Subcutaneous abdominal adipose tissue (tissue), 5 donors: ENCODE results near the gene CTXN2.

ENCODE experiments used
- H3K27ac ChIP-seq: one replicate; pipeline ENCODE4 v1.7.0; 2013; ENCODE audit warnings: low read depth, mild to moderate bottlenecking, inconsistent platforms, low read length, moderate library complexity
- H3K27me3 ChIP-seq, 5 donors: one replicate each; pipeline ENCODE4 v1.7.0; 2013; ENCODE audit warnings: low read length in 5 of 5, inconsistent platforms in 1 of 5; ENCODE audit not compliant: control insufficient read depth in 5 of 5, insufficient read depth in 4 of 5
- H3K36me3 ChIP-seq, 5 donors: one replicate each; pipeline ENCODE4 v1.7.0; 2013; ENCODE audit warnings: low read length in 5 of 5; ENCODE audit not compliant: control insufficient read depth in 5 of 5, insufficient read depth in 5 of 5
- H3K4me1 ChIP-seq, 5 donors: one replicate each; pipeline ENCODE4 v1.7.0; 2013; ENCODE audit warnings: low read length in 5 of 5, mild to moderate bottlenecking in 3 of 5, moderate library complexity in 1 of 5; ENCODE audit not compliant: control insufficient read depth in 5 of 5, insufficient read depth in 5 of 5
- H3K4me3 ChIP-seq, 5 donors: one replicate each; pipeline ENCODE4 v1.7.0; 2013; ENCODE audit warnings: low read length in 5 of 5, low read depth in 1 of 5
- H3K9ac ChIP-seq, 5 donors: one replicate each; pipeline ENCODE4 v1.7.0; 2013; ENCODE audit warnings: low read length in 5 of 5, mild to moderate bottlenecking in 4 of 5, moderate library complexity in 3 of 5
- H3K9me3 ChIP-seq, 5 donors: one replicate each; pipeline ENCODE4 v1.7.0; 2013; ENCODE audit warnings: low read length in 5 of 5; ENCODE audit not compliant: control insufficient read depth in 5 of 5
- donor health status: healthy.
- donor health status: healthy.
- donor health status: healthy.
- donor health status: healthy.
- donor health status: healthy.

Gene CTXN2

DNA sequence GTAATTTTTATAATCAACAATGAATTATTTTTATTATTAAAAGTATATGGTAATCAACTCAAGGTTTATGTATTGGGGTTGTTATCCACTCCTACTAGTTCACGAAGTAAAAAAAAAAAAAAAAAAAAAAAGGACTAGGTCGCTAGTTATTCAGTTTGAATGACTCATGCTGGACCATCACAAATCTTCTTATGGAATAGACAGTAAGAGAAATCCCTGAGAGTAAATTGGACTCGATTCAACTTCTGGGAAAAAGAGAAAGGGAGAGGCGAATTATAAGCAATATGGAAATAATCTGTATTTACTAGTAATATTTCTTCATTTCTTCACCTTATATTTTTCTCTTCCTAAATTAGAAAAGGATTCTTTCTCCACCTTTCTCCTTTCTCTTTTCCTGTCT, 15.4 kb upstream of the CTXN2 start:
- no peak overlapping the region for H3K27ac ChIP-seq
- H3K9ac ChIP-seq = no peak overlapping the region
- H3K4me3 ChIP-seq = no peak overlapping the region
- H3K9me3 ChIP-seq = no peaks in the 10 kb centered on the region
- no peaks in the 10 kb centered on the region for H3K36me3 ChIP-seq
- H3K27me3 ChIP-seq = peaks cover 0 to under 1% (median 0%) of the 10 kb centered on the region in 5 donors
- H3K4me1 ChIP-seq = peaks cover 0 to 18% (median 6%) of the 10 kb centered on the region in 5 donors

DNA sequence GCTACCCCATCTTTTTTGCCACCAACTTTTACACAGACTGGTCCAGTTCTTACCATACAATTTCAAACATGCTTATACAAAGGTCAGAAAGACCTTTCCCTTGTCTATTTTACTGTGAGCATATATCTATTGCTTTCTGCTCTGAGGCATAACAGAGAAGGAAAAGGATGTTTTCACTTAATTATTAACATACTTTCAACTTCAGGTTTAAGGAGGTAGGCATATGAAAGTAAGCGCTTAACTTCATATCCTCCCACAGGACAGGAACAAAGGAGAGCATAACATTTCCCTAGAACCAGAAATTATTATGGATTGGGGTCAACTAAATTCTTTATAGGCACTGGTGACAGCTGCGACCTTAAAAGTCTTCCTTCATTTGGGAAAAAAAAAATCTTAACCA, 14.5 kb upstream of the CTXN2 start:
- peak overlapping the region in 3 of 5 donors; percentile 45 to 72 (median 63) for H3K4me3 ChIP-seq
- H3K9me3 ChIP-seq = no peaks in the 10 kb centered on the region
- no peaks in the 10 kb centered on the region for H3K36me3 ChIP-seq
- peaks cover 0 to 2% (median 0%) of the 10 kb centered on the region in 5 donors for H3K27me3 ChIP-seq
- peak overlapping the region in 1 of 5 donors; percentile 64 for H3K9ac ChIP-seq
- peaks cover 0 to 18% (median 6%) of the 10 kb centered on the region in 5 donors for H3K4me1 ChIP-seq
- H3K27ac ChIP-seq = no peak overlapping the region

DNA sequence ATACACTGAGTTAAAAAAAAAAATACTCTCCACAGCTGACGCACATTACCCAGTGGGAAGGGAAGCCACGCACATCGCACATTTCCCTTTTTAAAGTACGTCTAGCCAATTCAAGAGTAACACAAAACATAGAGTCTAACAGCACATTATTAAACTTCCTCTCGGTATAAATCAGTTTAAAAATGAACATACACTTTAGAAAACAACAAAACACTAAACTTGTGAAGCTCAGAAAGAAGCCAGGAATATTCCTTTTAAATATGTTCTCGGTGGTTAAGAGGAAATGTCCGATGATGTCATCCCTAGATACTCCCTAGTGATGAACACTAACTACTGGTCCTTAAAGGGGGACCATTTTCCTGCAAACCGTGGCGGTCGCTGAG, 14.1 kb upstream of the CTXN2 start:
- no peak overlapping the region for H3K27ac ChIP-seq
- H3K27me3 ChIP-seq = peaks cover 0 to 2% (median 0%) of the 10 kb centered on the region in 5 donors
- H3K4me1 ChIP-seq = peaks cover 0 to 18% (median 6%) of the 10 kb centered on the region in 5 donors
- no peaks in the 10 kb centered on the region for H3K36me3 ChIP-seq
- H3K4me3 ChIP-seq = peak overlapping the region; percentile 45 to 78 (median 69)
- peak overlapping the region in 4 of 5 donors; percentile 56 to 64 (median 60) for H3K9ac ChIP-seq
- H3K9me3 ChIP-seq = no peaks in the 10 kb centered on the region

DNA sequence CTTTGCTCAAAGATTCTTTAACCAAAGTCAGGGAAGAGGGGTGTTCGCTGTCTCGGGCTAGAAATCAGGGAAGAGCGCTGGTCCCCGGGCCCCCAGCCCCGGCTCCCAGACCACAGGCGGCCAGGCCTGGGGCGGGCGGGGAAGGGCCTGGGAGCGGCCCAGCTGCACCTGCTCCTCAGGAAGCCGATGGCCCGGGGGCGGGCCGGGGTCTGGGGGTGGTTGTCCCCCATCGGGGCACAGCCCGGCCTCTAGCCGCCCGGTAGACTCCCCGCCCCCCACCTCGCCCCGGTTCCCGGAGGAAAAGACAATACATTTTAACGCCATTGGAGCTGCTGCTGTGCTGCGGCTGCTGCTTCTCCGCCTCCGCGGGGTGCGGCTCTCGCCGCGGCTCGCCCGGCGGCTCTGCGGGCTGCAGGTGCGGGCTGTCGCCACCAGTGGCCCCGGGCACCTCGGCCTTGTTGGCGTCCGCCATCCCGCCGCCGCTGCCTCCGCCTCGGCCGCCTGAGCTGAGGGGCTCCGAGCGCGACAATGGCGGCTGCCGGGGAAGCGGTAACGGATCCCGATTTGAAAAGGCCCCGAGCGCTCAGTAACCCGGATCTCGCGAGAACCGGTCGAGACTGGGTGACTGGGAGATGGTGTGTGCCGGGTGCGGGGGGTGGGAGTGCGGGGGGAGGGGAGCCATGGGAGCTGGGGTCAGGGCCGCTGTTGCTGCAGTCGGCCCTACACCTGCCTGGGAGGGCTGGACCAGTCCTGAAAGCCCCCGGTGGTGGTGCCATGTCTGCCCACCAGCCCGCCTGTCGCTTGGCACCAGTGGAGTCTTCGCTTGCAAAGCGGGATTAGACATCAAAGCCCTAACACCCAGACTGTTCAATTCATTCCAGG, 13.5 kb upstream of the CTXN2 start, which contains the start of gene MYEF2:
MYEF2 (minus strand) TSS at position 530 of the 882 bp plus-strand sequence; CDS start at position 472, 58 bp downstream.
- Histone ChIP-seq H3K9me3 (no peaks in the 10 kb centered on the region), H3K4me1 (peaks cover 0 to 18% (median 6%) of the 10 kb centered on the region in 5 donors), H3K27ac (no peak within 1 kb of the TSS), H3K4me3 (peak within 1 kb of the TSS; percentile 45 to 78 (median 69)), H3K36me3 (no peaks in the 10 kb centered on the region), H3K9ac (peak within 1 kb of the TSS in 4 of 5 donors; percentile 56 to 64 (median 60)), H3K27me3 (peaks cover 0 to 2% (median 0%) of the 10 kb centered on the region in 5 donors)

DNA sequence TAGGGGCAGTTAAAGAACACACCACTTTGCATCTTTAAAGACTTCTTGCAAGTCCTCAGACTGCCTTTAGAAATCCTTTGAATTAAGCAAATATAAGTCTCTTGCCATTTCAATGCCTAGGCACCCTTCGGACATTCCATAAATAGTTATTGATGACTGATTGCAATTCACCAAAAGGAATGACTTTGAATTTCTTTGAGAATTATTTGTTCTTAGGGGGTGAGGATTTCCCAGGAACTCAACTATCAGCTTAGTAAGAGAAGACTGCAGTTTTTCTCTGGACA, 12.9 kb upstream of the CTXN2 start:
- Histone ChIP-seq H3K27ac (no peak overlapping the region), H3K4me3 (peak overlapping the region in 4 of 5 donors; percentile 45 to 72 (median 66)), H3K27me3 (peaks cover 0 to 2% (median 0%) of the 10 kb centered on the region in 5 donors), H3K9me3 (no peaks in the 10 kb centered on the region), H3K36me3 (no peaks in the 10 kb centered on the region), H3K9ac (no peak overlapping the region), H3K4me1 (peaks cover 0 to 18% (median 6%) of the 10 kb centered on the region in 5 donors)

DNA sequence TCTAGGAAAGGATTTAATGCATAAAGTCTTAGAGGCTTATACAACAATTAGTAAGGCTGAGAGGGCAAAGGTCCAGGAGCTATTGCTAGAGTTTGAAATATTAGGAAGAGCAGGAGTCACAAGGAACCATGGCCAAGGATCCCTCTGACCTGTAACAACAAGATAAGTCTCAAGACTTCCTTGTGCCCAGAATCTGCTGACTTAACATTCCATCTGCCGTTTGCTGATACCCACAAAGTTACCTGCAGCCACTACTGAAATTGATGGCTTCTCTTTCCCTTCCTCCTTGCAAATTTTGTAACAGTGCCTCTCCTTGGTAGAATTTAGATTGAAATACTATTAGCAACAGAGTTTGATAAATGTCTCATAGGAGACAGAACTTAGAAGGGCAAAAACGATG, 8.7 kb upstream of the CTXN2 start:
- no peaks in the 10 kb centered on the region for H3K9me3 ChIP-seq
- H3K4me1 ChIP-seq = peaks cover 0 to 8% (median 0%) of the 10 kb centered on the region in 5 donors
- H3K27me3 ChIP-seq = peaks cover 0 to 2% (median 0%) of the 10 kb centered on the region in 5 donors
- H3K36me3 ChIP-seq = no peaks in the 10 kb centered on the region
- no peak overlapping the region for H3K9ac ChIP-seq
- no peak overlapping the region for H3K27ac ChIP-seq
- H3K4me3 ChIP-seq = no peak overlapping the region

DNA sequence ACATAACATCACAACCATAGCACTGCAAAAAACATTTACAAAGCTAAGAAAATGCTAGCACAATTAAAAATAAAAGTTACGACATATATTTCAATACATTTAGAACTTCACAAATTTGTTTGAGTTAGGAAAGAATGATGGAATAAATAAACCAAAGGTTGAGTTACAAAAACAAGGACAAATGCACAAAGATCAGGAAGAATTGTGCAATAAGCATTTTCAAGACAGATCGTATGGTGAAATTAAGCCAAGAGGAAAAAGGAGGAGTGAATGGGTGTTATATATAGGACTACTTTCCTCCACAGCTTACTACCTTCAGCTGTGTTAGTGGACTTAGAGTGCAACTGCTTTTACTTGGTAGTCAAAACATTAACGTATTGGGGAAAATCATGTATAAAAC, 5.9 kb upstream of the CTXN2 start:
- H3K36me3 ChIP-seq = no peaks in the 10 kb centered on the region
- H3K9ac ChIP-seq = no peak overlapping the region
- H3K4me1 ChIP-seq = no peaks in the 10 kb centered on the region
- no peak overlapping the region for H3K4me3 ChIP-seq
- peaks cover 0 to 2% (median 0%) of the 10 kb centered on the region in 5 donors for H3K27me3 ChIP-seq
- no peaks in the 10 kb centered on the region for H3K9me3 ChIP-seq
- no peak overlapping the region for H3K27ac ChIP-seq

DNA sequence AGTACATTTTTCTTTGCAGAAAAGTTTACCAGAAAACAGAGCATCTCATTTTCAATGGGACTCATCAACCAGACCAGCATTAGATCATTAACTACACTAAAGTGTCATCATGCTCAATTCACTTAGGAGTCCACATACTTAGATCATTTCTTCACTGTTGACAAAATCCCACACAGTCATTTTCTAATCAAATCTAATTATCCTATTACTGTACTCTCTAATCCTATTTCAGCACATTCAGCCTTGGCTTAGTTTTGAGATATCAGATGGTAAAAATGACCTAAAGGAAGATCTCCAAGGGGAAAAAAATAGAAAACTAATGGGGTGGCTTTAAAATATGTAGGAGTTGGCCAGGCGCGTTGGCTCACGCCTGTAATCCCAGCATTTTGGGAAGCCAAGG, 5.2 kb upstream of the CTXN2 start:
- H3K4me1 ChIP-seq = no peaks in the 10 kb centered on the region
- H3K27ac ChIP-seq = no peak overlapping the region
- no peaks in the 10 kb centered on the region for H3K36me3 ChIP-seq
- no peak overlapping the region for H3K9ac ChIP-seq
- no peak overlapping the region for H3K4me3 ChIP-seq
- no peaks in the 10 kb centered on the region for H3K9me3 ChIP-seq
- no peaks in the 10 kb centered on the region for H3K27me3 ChIP-seq

DNA sequence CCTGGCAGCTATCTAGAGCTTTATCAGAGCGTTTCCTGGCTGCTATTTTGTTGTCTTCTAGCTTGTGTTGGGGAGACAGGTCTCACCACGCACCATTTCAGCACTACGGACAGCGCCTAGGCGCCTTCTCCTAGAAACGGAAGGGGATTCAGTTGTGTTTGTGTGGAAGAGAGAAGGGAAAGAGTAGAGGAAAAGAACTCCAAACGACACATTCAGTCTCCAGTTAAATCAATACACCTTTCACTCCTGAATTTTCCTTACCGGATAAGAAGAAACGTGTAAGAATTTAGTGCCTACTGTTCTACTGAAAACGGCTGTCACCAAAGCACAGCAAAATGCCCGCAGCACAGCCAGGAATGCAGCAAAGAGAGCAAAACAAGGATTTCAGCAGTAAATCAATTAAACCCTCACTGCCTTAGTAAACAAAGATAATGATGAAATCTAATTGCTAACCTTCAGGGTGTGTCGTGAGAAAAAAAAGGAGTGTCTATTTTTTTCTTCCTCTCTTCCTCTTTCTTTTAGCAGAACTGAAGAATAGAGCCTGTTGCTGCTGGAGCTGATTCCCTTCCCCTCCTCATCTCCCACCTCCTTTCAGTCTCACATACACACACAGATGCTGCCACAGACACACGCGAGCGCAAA, 412 bp upstream of the CTXN2 start:
- H3K9ac ChIP-seq = no peak overlapping the region
- no peaks in the 10 kb centered on the region for H3K9me3 ChIP-seq
- peaks cover 0 to 6% (median 0%) of the 10 kb centered on the region in 5 donors for H3K27me3 ChIP-seq
- H3K27ac ChIP-seq = no peak overlapping the region
- no peaks in the 10 kb centered on the region for H3K4me1 ChIP-seq
- H3K4me3 ChIP-seq = no peak overlapping the region
- H3K36me3 ChIP-seq = no peaks in the 10 kb centered on the region

DNA sequence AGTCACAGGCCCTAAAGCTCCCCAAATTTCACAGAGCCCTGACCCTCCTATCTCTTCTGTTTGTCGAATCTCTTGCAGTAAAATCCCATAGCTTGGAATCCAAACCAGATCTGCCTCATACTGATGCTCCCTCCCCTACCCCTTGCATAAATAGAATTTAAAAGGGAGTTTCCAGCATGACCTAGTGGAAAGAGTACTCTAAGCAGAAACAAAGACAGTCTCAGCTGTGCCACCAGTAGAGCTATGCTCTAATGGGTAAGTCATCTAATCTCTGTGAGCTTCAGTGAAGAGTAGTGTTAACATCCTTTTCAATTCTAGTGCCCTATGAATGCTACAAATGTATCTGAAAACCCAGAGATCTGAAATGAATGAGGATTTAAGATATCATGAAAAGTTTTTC, 10.6 kb downstream of the CTXN2 start:
- no peaks in the 10 kb centered on the region for H3K36me3 ChIP-seq
- H3K27me3 ChIP-seq = no peaks in the 10 kb centered on the region
- peaks cover 0 to 2% (median 0%) of the 10 kb centered on the region in 5 donors for H3K9me3 ChIP-seq
- H3K27ac ChIP-seq = no peak overlapping the region
- no peaks in the 10 kb centered on the region for H3K4me1 ChIP-seq
- H3K4me3 ChIP-seq = no peak overlapping the region
- no peak overlapping the region for H3K9ac ChIP-seq
